ENCODE data around the gene KRT72.

KRT72 gene

GRCh38 chr12:52575256-52575655 is 26.0 kb downstream of the KRT72 start:
- no peak for DNase-seq

GRCh38 chr12:52573743-52574142 is 27.5 kb downstream of the KRT72 start, which contains the start of gene KRT74:
Gene KRT74, minus strand, starts transcription at chr12:52573843. Its CDS starts 66 bp downstream, at chr12:52573777.
- no peak for DNase-seq

GRCh38 chr12:52573306-52573705 is 28.0 kb downstream of the KRT72 start:
- no peak for DNase-seq

- no peak for DNase-seq
Measured at GRCh38 chr12:52570511-52570910, 30.8 kb downstream of the KRT72 start.

- no peak for DNase-seq
Measured at GRCh38 chr12:52568111-52568510, 33.2 kb downstream of the KRT72 start.

- peak; percentile 75 to 81 for DNase-seq
Measured at GRCh38 chr12:52566847-52567291, 34.4 kb downstream of the KRT72 start.

GRCh38 chr12:52564582-52564981 is 36.7 kb downstream of the KRT72 start:
- no peak for DNase-seq

- no peak for DNase-seq
Measured at GRCh38 chr12:52561880-52562449, 39.3 kb downstream of the KRT72 start.

GRCh38 chr12:52559979-52560378 is 41.3 kb downstream of the KRT72 start:
- no peak for DNase-seq

- no peak for DNase-seq
Measured at GRCh38 chr12:52558781-52559445, 42.4 kb downstream of the KRT72 start.

GRCh38 chr12:52557476-52557875 is 43.8 kb downstream of the KRT72 start:
- no peak for DNase-seq

GRCh38 chr12:52555577-52555976 is 45.7 kb downstream of the KRT72 start:
- peak in 1 of 2 donors; percentile 35 for DNase-seq

- no peak for DNase-seq
Measured at GRCh38 chr12:52552681-52553195, 48.5 kb downstream of the KRT72 start, which contains the start of gene KRT71. Gene KRT71, minus strand, starts transcription at chr12:52553145. Its CDS starts 68 bp downstream, at chr12:52553077.

GRCh38 chr12:52552055-52552454 is 49.2 kb downstream of the KRT72 start:
- no peak for DNase-seq

- no peak for DNase-seq
Measured at GRCh38 chr12:52551216-52551865, 49.9 kb downstream of the KRT72 start.

- DNase-seq = no peak
Measured at GRCh38 chr12:52546126-52546525, 55.1 kb downstream of the KRT72 start.

- no peak for DNase-seq
Measured at GRCh38 chr12:52543985-52544883, 57.0 kb downstream of the KRT72 start.

- DNase-seq = no peak
Measured at GRCh38 chr12:52542785-52543318, 58.4 kb downstream of the KRT72 start.

- DNase-seq = no peak
Measured at GRCh38 chr12:52542157-52542556, 59.1 kb downstream of the KRT72 start.

GRCh38 chr12:52541709-52542108 is 59.6 kb downstream of the KRT72 start:
- DNase-seq = no peak

- DNase-seq = no peak
Measured at GRCh38 chr12:52540531-52540930, 60.7 kb downstream of the KRT72 start.

GRCh38 chr12:52539821-52540173 is 61.5 kb downstream of the KRT72 start:
- no peak for DNase-seq
